ENCODE data around the gene FLT4. TPM values are rescaled to one million over a fixed set of nuclear protein-coding genes. Genes with fewer than 3 reads are reported as not detected.

FLT4 gene
- total and polyA plus RNA-seq, 4 donors: 2.0 to 19.9 (median 7.6) TPM

DNA sequence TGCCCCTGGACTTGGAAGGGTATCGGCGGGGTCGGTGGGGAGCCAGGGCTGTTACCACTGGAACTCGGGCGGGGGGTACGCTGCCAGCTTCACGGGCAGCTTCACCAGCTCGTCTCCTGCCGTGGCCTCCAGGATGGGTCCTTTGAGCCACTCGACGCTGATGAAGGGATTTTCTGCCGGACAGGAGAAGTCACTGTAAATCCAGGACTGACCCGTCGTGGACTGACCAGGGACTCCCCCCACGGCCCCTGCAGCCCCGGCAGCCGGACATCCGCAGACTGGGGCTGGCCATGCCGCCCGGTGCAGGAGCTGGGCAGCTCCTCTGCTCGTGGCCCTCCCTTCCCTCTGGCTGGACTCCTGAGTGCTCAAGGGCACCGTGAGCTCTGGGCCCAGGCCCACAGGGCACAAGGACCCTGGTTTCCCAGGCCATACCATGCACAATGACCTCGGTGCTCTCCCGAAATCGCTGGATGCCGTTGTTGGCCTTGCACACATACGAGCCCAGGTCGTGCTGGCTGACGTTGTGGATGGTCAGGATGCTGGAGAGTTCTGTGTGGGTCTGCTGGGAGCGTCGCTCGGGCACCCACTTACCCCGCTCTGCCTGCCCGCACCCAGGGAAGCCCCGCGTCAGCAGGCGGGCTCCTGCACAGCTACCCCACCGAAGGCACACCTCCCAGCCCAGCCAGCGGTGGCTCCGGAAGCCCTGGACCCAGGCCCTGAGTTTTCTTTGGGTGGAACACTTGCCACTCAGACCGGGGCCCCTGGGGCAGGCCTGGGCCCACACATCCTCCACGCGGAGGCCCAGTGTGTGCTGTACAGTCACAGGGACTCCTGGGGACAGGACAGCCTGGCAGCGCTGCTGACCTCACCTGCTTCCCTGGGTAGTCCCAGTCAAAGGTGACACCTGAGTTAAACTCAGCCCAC lies 20.3 kb downstream of the FLT4 start:
- no peak overlapping the region for H3K4me3 ChIP-seq (ENCODE audit: low read depth in 1 of 3, low read length in 3 of 3)
- TF ChIP-seq RAD21 (IDR thresholded peaks at IDR 0.05) (no peak), JUND (IDR thresholded peaks at IDR 0.05) (no peak), FOXA1 (IDR thresholded peaks at IDR 0.05) (no peak), YY1 (IDR thresholded peaks at IDR 0.05) (no peak), FOXA2 (IDR thresholded peaks at IDR 0.05) (no peak), NR2F2 (IDR thresholded peaks at IDR 0.05) (no peak), RXRA (IDR thresholded peaks at IDR 0.05) (no peak), HNF4A (conservative IDR thresholded peaks at IDR 0.05) (no peak), HNF4G (IDR thresholded peaks at IDR 0.05) (no peak), GABPA (IDR thresholded peaks at IDR 0.05 in 1 of 2, conservative IDR thresholded peaks at IDR 0.05 in 1 of 2) (no peak), EGR1 (IDR thresholded peaks at IDR 0.05; ENCODE audit: low read depth in 2 of 2) (no peak)
- TF ChIP-seq, protein P1, sequence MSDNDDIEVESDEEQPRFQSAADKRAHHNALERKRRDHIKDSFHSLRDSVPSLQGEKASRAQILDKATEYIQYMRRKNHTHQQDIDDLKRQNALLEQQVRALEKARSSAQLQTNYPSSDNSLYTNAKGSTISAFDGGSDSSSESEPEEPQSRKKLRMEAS (IDR thresholded peaks at IDR 0.05): no peak
- TF ChIP-seq, protein P2, sequence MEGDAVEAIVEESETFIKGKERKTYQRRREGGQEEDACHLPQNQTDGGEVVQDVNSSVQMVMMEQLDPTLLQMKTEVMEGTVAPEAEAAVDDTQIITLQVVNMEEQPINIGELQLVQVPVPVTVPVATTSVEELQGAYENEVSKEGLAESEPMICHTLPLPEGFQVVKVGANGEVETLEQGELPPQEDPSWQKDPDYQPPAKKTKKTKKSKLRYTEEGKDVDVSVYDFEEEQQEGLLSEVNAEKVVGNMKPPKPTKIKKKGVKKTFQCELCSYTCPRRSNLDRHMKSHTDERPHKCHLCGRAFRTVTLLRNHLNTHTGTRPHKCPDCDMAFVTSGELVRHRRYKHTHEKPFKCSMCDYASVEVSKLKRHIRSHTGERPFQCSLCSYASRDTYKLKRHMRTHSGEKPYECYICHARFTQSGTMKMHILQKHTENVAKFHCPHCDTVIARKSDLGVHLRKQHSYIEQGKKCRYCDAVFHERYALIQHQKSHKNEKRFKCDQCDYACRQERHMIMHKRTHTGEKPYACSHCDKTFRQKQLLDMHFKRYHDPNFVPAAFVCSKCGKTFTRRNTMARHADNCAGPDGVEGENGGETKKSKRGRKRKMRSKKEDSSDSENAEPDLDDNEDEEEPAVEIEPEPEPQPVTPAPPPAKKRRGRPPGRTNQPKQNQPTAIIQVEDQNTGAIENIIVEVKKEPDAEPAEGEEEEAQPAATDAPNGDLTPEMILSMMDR (IDR thresholded peaks at IDR 0.05; ENCODE audit: low read depth, low read length, missing input control): no peak
- TF ChIP-seq, protein P3, sequence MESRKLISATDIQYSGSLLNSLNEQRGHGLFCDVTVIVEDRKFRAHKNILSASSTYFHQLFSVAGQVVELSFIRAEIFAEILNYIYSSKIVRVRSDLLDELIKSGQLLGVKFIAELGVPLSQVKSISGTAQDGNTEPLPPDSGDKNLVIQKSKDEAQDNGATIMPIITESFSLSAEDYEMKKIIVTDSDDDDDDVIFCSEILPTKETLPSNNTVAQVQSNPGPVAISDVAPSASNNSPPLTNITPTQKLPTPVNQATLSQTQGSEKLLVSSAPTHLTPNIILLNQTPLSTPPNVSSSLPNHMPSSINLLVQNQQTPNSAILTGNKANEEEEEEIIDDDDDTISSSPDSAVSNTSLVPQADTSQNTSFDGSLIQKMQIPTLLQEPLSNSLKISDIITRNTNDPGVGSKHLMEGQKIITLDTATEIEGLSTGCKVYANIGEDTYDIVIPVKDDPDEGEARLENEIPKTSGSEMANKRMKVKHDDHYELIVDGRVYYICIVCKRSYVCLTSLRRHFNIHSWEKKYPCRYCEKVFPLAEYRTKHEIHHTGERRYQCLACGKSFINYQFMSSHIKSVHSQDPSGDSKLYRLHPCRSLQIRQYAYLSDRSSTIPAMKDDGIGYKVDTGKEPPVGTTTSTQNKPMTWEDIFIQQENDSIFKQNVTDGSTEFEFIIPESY (IDR thresholded peaks at IDR 0.05): no peak
- H3K9me3 ChIP-seq (ENCODE audit: control insufficient read depth in 4 of 4, low read length in 3 of 4): no peaks in the 10 kb centered on the region
- H3K27ac ChIP-seq (ENCODE audit: low read depth in 1 of 2, low read length in 2 of 2): no peak overlapping the region
- no peaks in the 10 kb centered on the region for H3K36me3 ChIP-seq (ENCODE audit: control insufficient read depth in 4 of 4, insufficient read depth in 3 of 4, low read depth in 1 of 4, low read length in 3 of 4)
- no peak overlapping the region for H3K9ac ChIP-seq (ENCODE audit: low read depth in 1 of 2, low read length in 2 of 2)
- no peak for DNase-seq (ENCODE audit: low spot score)
- no peaks in the 10 kb centered on the region for H3K4me1 ChIP-seq (ENCODE audit: control insufficient read depth in 4 of 4, insufficient read depth in 4 of 4, low read length in 3 of 4)
- H3K27me3 ChIP-seq (ENCODE audit: control insufficient read depth in 4 of 4, insufficient read depth in 4 of 4, low read length in 3 of 4): no peaks in the 10 kb centered on the region
- 87% methylated on average over 44 of the region's 44 CpGs for WGBS

DNA sequence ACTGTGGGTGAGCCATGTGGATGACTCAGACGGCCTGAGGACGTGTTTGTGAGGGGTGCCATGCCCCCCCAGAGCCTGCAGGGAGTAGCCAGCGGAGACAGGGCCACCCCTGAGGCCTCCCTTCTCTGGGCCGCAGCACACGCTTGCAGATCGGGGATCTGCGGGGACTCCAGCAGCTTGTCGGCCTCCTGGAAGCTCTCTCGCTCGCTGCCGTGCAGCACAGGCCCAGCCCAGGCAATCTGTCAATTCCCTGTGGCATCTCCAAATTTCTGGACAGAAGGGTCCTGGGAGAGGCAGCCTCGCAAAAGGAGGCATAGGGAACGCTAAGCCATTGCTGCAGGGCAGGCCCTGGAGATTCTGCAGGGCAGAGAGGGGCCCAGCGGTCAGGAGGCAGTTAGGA lies 21.2 kb downstream of the FLT4 start:
- no peak for TF ChIP-seq RXRA (IDR thresholded peaks at IDR 0.05)
- no peak for TF ChIP-seq RAD21 (IDR thresholded peaks at IDR 0.05)
- TF ChIP-seq JUND (IDR thresholded peaks at IDR 0.05): no peak
- TF ChIP-seq YY1 (IDR thresholded peaks at IDR 0.05): no peak
- TF ChIP-seq, protein P2 (IDR thresholded peaks at IDR 0.05; ENCODE audit: low read depth, low read length, missing input control): no peak
- TF ChIP-seq HNF4A (conservative IDR thresholded peaks at IDR 0.05): no peak
- TF ChIP-seq GABPA (IDR thresholded peaks at IDR 0.05 in 1 of 2, conservative IDR thresholded peaks at IDR 0.05 in 1 of 2): no peak
- TF ChIP-seq, protein P1 (IDR thresholded peaks at IDR 0.05): no peak
- no peak for TF ChIP-seq SP1 (IDR thresholded peaks at IDR 0.05)
- TF ChIP-seq, protein P4, sequence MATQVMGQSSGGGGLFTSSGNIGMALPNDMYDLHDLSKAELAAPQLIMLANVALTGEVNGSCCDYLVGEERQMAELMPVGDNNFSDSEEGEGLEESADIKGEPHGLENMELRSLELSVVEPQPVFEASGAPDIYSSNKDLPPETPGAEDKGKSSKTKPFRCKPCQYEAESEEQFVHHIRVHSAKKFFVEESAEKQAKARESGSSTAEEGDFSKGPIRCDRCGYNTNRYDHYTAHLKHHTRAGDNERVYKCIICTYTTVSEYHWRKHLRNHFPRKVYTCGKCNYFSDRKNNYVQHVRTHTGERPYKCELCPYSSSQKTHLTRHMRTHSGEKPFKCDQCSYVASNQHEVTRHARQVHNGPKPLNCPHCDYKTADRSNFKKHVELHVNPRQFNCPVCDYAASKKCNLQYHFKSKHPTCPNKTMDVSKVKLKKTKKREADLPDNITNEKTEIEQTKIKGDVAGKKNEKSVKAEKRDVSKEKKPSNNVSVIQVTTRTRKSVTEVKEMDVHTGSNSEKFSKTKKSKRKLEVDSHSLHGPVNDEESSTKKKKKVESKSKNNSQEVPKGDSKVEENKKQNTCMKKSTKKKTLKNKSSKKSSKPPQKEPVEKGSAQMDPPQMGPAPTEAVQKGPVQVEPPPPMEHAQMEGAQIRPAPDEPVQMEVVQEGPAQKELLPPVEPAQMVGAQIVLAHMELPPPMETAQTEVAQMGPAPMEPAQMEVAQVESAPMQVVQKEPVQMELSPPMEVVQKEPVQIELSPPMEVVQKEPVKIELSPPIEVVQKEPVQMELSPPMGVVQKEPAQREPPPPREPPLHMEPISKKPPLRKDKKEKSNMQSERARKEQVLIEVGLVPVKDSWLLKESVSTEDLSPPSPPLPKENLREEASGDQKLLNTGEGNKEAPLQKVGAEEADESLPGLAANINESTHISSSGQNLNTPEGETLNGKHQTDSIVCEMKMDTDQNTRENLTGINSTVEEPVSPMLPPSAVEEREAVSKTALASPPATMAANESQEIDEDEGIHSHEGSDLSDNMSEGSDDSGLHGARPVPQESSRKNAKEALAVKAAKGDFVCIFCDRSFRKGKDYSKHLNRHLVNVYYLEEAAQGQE (IDR thresholded peaks at IDR 0.05): no peak
- TF ChIP-seq NR2F2 (IDR thresholded peaks at IDR 0.05): no peak
- no peak for TF ChIP-seq HNF4G (IDR thresholded peaks at IDR 0.05)
- TF ChIP-seq FOXA2 (IDR thresholded peaks at IDR 0.05): no peak
- Histone ChIP-seq H3K9me3 (ENCODE audit: control insufficient read depth in 4 of 4, low read length in 3 of 4) (no peaks in the 10 kb centered on the region), H3K4me1 (ENCODE audit: control insufficient read depth in 4 of 4, insufficient read depth in 4 of 4, low read length in 3 of 4) (no peaks in the 10 kb centered on the region), H3K27me3 (ENCODE audit: control insufficient read depth in 4 of 4, insufficient read depth in 4 of 4, low read length in 3 of 4) (no peaks in the 10 kb centered on the region), H3K27ac (ENCODE audit: low read depth in 1 of 2, low read length in 2 of 2) (no peak overlapping the region), H3K36me3 (ENCODE audit: control insufficient read depth in 4 of 4, insufficient read depth in 3 of 4, low read depth in 1 of 4, low read length in 3 of 4) (no peaks in the 10 kb centered on the region), H3K9ac (ENCODE audit: low read depth in 1 of 2, low read length in 2 of 2) (no peak overlapping the region), H3K4me3 (ENCODE audit: low read depth in 1 of 3, low read length in 3 of 3) (no peak overlapping the region)
- WGBS: 86% methylated on average over 14 of the region's 14 CpGs
- no peak for DNase-seq (ENCODE audit: low spot score)

Measured in liver (tissue), 9 donors.